B cell (primary cell): ENCODE measurements around the gene LRFN4.

ENCODE experiments used
- EZH2 ChIP-seq: IDR thresholded peaks from 2 replicates; pipeline ENCODE4 v1.6.1; 2012; ENCODE audit warnings: borderline replicate concordance, low read depth, mild to moderate bottlenecking, moderate library complexity, low read length; ENCODE audit not compliant: insufficient read depth, poor library complexity, severe bottlenecking
- TF ChIP-seq, protein P1 (sequence below): fragments of 200-600 bp; IDR thresholded peaks from one replicate; pipeline ENCODE4 v1.8.0; 2022; ENCODE audit warnings: antibody characterized with exemption, mild to moderate bottlenecking

DNA sequence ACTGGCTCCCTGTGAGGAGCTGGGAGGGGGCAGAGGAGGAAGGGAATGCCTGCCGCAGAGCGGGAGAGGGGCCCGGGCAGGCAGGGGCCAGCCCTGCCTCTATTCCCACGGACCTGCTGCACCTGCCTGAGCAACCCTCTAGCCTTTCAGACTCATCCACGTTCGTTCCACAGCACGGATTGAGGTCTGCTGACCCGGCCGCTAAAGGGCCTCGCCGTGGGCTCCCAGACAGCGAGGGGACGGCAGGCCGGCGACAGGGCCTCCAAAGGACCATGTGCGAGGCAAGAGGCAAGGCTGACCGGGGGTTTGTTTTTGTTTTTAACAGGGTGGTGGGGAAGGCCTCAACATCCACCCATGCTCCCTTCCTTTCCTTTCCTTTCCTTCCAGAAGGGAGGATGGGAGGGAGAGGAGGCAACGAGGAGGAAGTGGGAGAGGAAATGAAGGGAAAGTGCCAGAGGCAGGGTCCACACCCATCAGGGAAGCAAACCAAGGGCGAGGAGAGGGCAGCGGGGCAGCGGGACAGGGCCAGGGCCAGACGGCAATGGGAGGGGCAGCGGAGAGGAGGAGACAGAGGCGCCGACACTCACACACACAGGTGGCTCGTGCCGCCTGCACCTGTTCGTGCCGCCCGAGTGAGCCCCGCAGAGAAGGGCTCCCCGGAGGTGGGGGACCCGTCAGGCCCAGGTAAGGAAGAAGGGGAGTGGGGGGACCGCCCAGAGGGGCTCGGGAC lies 7.5 kb downstream of the LRFN4 start:
- TF ChIP-seq, protein P1, sequence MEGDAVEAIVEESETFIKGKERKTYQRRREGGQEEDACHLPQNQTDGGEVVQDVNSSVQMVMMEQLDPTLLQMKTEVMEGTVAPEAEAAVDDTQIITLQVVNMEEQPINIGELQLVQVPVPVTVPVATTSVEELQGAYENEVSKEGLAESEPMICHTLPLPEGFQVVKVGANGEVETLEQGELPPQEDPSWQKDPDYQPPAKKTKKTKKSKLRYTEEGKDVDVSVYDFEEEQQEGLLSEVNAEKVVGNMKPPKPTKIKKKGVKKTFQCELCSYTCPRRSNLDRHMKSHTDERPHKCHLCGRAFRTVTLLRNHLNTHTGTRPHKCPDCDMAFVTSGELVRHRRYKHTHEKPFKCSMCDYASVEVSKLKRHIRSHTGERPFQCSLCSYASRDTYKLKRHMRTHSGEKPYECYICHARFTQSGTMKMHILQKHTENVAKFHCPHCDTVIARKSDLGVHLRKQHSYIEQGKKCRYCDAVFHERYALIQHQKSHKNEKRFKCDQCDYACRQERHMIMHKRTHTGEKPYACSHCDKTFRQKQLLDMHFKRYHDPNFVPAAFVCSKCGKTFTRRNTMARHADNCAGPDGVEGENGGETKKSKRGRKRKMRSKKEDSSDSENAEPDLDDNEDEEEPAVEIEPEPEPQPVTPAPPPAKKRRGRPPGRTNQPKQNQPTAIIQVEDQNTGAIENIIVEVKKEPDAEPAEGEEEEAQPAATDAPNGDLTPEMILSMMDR: no peak
- no peak for TF ChIP-seq EZH2
